Peyer's patch (tissue), 4 donors: ENCODE measurements around the gene AP1M1.

Source experiments
- POLR2A ChIP-seq, 2 donors: fragments of 450-650 bp; IDR thresholded peaks; one replicate each; pipeline ENCODE4 v1.5.1; 2017; ENCODE audit warnings: antibody characterized with exemption in 2 of 2, mild to moderate bottlenecking in 2 of 2, moderate library complexity in 2 of 2
- TF ChIP-seq, protein P1 (sequence below), 6 experiments: fragments of 450-650 bp in 4 of 6; fragments of 200-600 bp in 2 of 6; sonication (generic) in 1 of 6; IDR thresholded peaks; one replicate each; pipeline ENCODE4 v1.5.1; 2017 to 2019; ENCODE audit warnings: antibody characterized with exemption in 6 of 6, mild to moderate bottlenecking in 3 of 6, moderate library complexity in 1 of 6

DNA sequence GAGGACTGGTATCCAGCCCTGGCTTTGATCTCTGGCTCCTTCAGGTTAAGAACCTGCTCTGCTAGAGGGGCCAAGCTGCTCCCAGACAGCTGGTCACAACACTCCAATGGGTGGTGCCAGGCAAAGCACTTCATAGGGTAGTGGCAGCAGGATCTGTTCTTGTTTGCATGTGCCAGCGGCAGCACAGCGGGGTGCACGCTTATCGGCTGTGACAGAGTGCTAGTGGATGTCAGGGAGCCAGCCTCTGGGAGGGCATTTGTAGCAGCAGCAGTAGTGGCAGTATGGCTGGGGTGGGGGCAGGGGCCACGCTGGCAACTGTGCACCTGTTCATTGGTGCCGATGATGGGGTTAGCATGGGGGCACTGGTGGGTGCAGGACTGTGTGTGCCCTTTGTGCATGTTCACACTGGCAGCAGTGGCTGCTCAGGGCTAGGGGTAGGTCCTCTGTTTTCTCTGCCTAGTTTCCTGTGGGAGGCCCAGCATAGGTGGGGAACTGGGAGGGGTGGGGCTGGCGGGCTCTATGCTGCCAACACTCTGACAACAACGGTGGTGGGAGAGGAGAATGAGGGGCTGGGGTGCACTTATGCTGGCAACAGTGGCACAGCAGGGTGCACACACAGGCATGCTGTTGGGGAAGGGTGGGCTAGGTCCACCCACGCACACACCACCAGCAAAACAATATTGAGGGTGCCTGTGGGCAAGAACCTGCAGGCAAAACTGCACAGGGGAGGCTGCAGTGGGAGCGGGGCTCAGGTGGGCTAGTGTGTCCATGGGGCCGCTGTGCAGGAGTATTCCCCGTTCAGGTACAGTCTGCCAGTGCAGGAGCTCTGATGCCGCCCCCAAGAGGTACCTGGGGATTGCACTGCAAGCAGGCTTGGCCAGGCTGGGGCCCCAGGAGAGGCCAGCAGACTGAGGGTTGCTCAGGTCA lies 19.3 kb downstream of the AP1M1 start:
- TF ChIP-seq, protein P1, sequence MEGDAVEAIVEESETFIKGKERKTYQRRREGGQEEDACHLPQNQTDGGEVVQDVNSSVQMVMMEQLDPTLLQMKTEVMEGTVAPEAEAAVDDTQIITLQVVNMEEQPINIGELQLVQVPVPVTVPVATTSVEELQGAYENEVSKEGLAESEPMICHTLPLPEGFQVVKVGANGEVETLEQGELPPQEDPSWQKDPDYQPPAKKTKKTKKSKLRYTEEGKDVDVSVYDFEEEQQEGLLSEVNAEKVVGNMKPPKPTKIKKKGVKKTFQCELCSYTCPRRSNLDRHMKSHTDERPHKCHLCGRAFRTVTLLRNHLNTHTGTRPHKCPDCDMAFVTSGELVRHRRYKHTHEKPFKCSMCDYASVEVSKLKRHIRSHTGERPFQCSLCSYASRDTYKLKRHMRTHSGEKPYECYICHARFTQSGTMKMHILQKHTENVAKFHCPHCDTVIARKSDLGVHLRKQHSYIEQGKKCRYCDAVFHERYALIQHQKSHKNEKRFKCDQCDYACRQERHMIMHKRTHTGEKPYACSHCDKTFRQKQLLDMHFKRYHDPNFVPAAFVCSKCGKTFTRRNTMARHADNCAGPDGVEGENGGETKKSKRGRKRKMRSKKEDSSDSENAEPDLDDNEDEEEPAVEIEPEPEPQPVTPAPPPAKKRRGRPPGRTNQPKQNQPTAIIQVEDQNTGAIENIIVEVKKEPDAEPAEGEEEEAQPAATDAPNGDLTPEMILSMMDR (IDR thresholded peaks at IDR 0.05), result no peak
- TF ChIP-seq POLR2A (IDR thresholded peaks at IDR 0.05), result no peak
